Prostate gland (tissue), 2 donors: Measurements from ENCODE around the gene SPTBN4.

Source experiments
- POLR2A ChIP-seq: fragments of 450-650 bp; IDR thresholded peaks from one replicate; pipeline ENCODE4 v1.6.1; 2016; ENCODE audit warnings: antibody characterized with exemption, mild to moderate bottlenecking
- TF ChIP-seq, protein P1 (sequence below), 4 experiments: fragments of 200-600 bp in 2 of 4; fragments of 450-650 bp in 2 of 4; sonication (generic) in 2 of 4; IDR thresholded peaks; 1 replicate in 3 of 4; 2 replicates in 1 of 4; pipeline ENCODE4 v1.5.1; 2016 to 2019; ENCODE audit warnings: antibody characterized with exemption in 4 of 4, mild to moderate bottlenecking in 2 of 4, moderate library complexity in 2 of 4

GRCh38 chr19:40586611-40587010, 119.8 kb downstream of the SPTBN4 start:
- TF ChIP-seq POLR2A, result no peak
- TF ChIP-seq, protein P1, sequence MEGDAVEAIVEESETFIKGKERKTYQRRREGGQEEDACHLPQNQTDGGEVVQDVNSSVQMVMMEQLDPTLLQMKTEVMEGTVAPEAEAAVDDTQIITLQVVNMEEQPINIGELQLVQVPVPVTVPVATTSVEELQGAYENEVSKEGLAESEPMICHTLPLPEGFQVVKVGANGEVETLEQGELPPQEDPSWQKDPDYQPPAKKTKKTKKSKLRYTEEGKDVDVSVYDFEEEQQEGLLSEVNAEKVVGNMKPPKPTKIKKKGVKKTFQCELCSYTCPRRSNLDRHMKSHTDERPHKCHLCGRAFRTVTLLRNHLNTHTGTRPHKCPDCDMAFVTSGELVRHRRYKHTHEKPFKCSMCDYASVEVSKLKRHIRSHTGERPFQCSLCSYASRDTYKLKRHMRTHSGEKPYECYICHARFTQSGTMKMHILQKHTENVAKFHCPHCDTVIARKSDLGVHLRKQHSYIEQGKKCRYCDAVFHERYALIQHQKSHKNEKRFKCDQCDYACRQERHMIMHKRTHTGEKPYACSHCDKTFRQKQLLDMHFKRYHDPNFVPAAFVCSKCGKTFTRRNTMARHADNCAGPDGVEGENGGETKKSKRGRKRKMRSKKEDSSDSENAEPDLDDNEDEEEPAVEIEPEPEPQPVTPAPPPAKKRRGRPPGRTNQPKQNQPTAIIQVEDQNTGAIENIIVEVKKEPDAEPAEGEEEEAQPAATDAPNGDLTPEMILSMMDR (IDR thresholded peaks at IDR 0.05), result no peak
